ENCODE data around the gene TTLL11.

- TF ChIP-seq RAD21 (IDR thresholded peaks at IDR 0.05; ENCODE audit: low read depth): no peak
- no peak for TF ChIP-seq EGR1 (IDR thresholded peaks at IDR 0.05)
- TF ChIP-seq CREB1 (IDR thresholded peaks at IDR 0.05; ENCODE audit: low read depth): no peak
- no peak for TF ChIP-seq MAX (IDR thresholded peaks at IDR 0.05)
- TF ChIP-seq TEAD4 (IDR thresholded peaks at IDR 0.05): no peak
- TF ChIP-seq YY1 (IDR thresholded peaks at IDR 0.05; ENCODE audit: low read depth): no peak
- no peak for TF ChIP-seq CEBPB (IDR thresholded peaks at IDR 0.05)
- TF ChIP-seq EP300 (IDR thresholded peaks at IDR 0.05; ENCODE audit: borderline replicate concordance): no peak
Observed at GRCh38 chr9:121862371-121863332, 230.5 kb downstream of the TTLL11 start.

Data from Ishikawa (cell line).